HCT116 (cell line): ENCODE results near the gene FAM131A.

ENCODE experiments used
- CEBPB ChIP-seq: IDR thresholded peaks from 2 replicates; pipeline ENCODE4 v1.6.1; 2012; ENCODE audit warnings: low read depth
- JUND ChIP-seq: IDR thresholded peaks from 2 replicates; pipeline ENCODE4 v1.6.1; 2012
- RAD21 ChIP-seq: IDR thresholded peaks from 2 replicates; pipeline ENCODE4 v1.6.1; 2012; ENCODE audit warnings: low read depth, mild to moderate bottlenecking
- TF ChIP-seq, protein P1 (sequence below), 3 experiments: fragments of 200-600 bp in 1 of 3; sonication (generic) in 1 of 3; IDR thresholded peaks in 2 of 3; conservative IDR thresholded peaks in 1 of 3; 2 replicates each; pipeline ENCODE4 v1.5.1; 2012 to 2017; ENCODE audit warnings: low read depth in 2 of 3, low read length in 2 of 3, antibody characterized with exemption in 1 of 3, borderline replicate concordance in 1 of 3, control low read depth in 1 of 3, mild to moderate bottlenecking in 1 of 3, mixed read lengths in 1 of 3, mixed run types in 1 of 3, moderate library complexity in 1 of 3; ENCODE audit not compliant: insufficient read depth in 1 of 3

DNA sequence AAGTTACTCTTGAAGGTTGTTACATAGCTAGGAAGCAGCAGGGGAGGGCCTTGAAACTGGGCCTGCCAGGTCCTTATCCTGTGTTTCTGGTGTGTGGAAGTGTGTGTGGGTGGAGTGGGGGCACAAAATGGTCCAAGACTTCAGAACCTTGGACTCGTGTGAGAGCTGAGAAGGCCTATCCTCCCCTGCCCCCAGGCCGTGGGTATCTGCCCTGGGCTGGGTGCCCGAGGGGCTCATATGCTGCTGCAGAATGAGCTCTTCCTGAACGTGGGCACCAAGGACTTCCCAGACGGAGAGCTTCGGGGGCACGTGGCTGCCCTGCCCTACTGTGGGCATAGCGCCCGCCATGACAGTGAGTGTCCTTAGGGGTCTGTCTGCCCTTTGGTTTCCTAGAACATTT, 46.9 kb downstream of the FAM131A start:
- TF ChIP-seq CEBPB, result no peak
- TF ChIP-seq JUND, result no peak
- TF ChIP-seq, protein P1, sequence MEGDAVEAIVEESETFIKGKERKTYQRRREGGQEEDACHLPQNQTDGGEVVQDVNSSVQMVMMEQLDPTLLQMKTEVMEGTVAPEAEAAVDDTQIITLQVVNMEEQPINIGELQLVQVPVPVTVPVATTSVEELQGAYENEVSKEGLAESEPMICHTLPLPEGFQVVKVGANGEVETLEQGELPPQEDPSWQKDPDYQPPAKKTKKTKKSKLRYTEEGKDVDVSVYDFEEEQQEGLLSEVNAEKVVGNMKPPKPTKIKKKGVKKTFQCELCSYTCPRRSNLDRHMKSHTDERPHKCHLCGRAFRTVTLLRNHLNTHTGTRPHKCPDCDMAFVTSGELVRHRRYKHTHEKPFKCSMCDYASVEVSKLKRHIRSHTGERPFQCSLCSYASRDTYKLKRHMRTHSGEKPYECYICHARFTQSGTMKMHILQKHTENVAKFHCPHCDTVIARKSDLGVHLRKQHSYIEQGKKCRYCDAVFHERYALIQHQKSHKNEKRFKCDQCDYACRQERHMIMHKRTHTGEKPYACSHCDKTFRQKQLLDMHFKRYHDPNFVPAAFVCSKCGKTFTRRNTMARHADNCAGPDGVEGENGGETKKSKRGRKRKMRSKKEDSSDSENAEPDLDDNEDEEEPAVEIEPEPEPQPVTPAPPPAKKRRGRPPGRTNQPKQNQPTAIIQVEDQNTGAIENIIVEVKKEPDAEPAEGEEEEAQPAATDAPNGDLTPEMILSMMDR (IDR thresholded peaks at IDR 0.05 in 2 of 3, conservative IDR thresholded peaks at IDR 0.05 in 1 of 3; ENCODE audit: borderline replicate concordance in 1 of 3, insufficient read depth in 1 of 3, low read depth in 2 of 3, low read length in 2 of 3), result no peak
- no peak for TF ChIP-seq RAD21
